ENCODE results near the gene ALDH4A1.

The ALDH4A1 gene

DNA sequence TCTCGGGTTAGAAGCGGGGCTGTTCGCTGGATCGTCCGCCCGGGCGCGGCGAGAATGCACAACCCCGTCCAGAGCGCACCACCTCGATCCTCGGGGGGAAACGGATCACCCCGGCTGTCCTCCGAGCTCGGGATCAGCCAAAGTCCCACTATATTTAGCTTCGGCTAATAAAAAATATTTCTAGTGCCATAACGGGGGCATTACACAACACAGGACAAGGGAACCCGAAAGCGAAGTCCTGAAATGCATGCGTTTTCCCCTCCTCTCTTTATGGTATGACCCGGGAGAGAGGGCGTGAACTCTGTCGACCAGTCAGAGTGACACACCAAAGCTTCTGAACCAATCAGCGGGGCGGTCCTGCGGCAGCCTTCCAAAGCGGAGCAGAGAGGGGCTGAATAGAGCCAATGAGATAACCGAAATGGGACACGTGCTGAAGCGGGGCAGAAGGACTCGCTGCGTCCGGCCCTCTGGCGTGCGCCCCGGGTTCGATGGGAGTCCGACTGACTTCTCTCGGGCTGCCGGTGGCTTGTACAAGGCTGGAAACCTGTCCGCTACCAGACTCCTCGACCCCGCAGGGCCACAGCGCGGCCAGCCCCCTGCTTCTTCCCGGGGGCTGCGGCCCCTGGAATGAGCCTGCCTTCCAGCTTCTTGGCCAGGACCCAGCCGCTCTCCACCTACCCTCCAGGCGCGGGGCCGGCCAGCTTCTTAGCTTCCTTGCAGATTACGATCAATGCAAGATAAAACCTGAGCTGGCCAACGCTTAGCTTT, at the start of gene ALDH4A1:
TSS of gene ALDH4A1 (minus strand) at position 33 of the 768 bp plus-strand sequence. CDS start at position 1, 32 bp downstream.
- Mint-ChIP-seq H3K9me3 (no peaks in the 10 kb centered on the region), H3K4me1 (peaks cover 39% of the 10 kb centered on the region), H3K27ac (peak within 1 kb of the TSS; percentile 99), H3K36me3 (no peaks in the 10 kb centered on the region), H3K27me3 (no peaks in the 10 kb centered on the region), H3K4me3 (peak within 1 kb of the TSS; percentile 89)

- peak overlapping the region; percentile 80 for H3K4me3 Mint-ChIP-seq
- H3K36me3 Mint-ChIP-seq = no peaks in the 10 kb centered on the region
- H3K9me3 Mint-ChIP-seq = no peaks in the 10 kb centered on the region
- no peaks in the 10 kb centered on the region for H3K27me3 Mint-ChIP-seq
- H3K4me1 Mint-ChIP-seq = peaks cover 83% of the 10 kb centered on the region
- peak overlapping the region; percentile 94 for H3K27ac Mint-ChIP-seq
Measured at GRCh38 chr1:18951818-18952391, 49.5 kb upstream of the ALDH4A1 start.

- peak overlapping the region; percentile 80 for H3K4me3 Mint-ChIP-seq
- no peaks in the 10 kb centered on the region for H3K36me3 Mint-ChIP-seq
- peak overlapping the region; percentile 94 for H3K27ac Mint-ChIP-seq
- peaks cover 88% of the 10 kb centered on the region for H3K4me1 Mint-ChIP-seq
- H3K9me3 Mint-ChIP-seq = no peaks in the 10 kb centered on the region
- no peaks in the 10 kb centered on the region for H3K27me3 Mint-ChIP-seq
Measured at GRCh38 chr1:18951416-18951815, 49.1 kb upstream of the ALDH4A1 start.

GRCh38 chr1:18950401-18951026, 48.2 kb upstream of the ALDH4A1 start:
- Mint-ChIP-seq H3K27ac (peak overlapping the region; percentile 94), H3K4me3 (peak overlapping the region; percentile 80), H3K36me3 (no peaks in the 10 kb centered on the region), H3K9me3 (no peaks in the 10 kb centered on the region), H3K27me3 (no peaks in the 10 kb centered on the region), H3K4me1 (peaks cover 94% of the 10 kb centered on the region)

GRCh38 chr1:18949686-18950400, 47.5 kb upstream of the ALDH4A1 start:
- peaks cover 97% of the 10 kb centered on the region for H3K4me1 Mint-ChIP-seq
- peak overlapping the region; percentile 94 for H3K27ac Mint-ChIP-seq
- no peaks in the 10 kb centered on the region for H3K27me3 Mint-ChIP-seq
- no peaks in the 10 kb centered on the region for H3K9me3 Mint-ChIP-seq
- H3K36me3 Mint-ChIP-seq = no peaks in the 10 kb centered on the region
- H3K4me3 Mint-ChIP-seq = peak overlapping the region; percentile 80

DNA sequence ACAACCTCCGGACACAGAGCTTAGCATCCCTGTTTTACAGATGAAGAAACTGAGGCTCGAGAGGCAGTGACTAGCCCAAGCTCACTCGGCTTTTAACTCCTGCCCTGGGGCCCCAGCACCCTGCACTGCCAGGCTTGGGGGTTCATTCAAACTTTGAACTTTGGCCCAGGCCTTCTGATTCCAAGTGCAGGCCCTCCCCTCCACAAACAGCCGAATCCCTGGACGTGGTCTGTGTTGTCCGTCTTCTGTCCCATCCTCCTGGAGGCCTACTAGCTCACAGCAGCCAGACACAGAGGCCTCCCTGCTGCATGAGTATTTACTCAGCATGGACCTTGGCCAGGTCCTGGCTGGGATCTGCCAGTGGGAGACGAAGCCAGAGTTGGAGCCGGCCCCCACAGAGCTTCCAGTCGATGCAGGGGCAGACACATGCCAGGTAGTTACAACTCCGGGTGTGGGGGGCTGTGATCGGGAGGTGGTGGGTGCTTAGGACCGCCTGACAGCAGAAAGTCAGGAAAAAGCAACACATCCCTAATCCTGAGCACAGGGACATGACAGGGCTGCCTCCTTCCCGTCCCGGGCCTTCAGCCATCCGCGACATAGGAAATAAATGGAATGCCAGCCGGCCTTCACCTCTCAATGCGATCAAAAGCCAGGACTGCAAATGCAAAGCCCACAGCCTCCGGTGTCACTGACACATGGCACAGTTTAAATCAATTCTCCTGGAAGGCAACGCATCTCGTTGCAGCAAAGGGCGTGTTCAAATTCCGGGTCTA, 46.7 kb upstream of the ALDH4A1 start:
- no peaks in the 10 kb centered on the region for H3K27me3 Mint-ChIP-seq
- no peaks in the 10 kb centered on the region for H3K36me3 Mint-ChIP-seq
- peak overlapping the region; percentile 91 for H3K27ac Mint-ChIP-seq
- no peaks in the 10 kb centered on the region for H3K9me3 Mint-ChIP-seq
- H3K4me3 Mint-ChIP-seq = peak overlapping the region; percentile 80
- H3K4me1 Mint-ChIP-seq = peaks cover 96% of the 10 kb centered on the region

- Mint-ChIP-seq H3K4me3 (peak overlapping the region; percentile 80), H3K36me3 (no peaks in the 10 kb centered on the region), H3K27ac (peak overlapping the region; percentile 87), H3K9me3 (no peaks in the 10 kb centered on the region), H3K27me3 (no peaks in the 10 kb centered on the region), H3K4me1 (peaks cover 96% of the 10 kb centered on the region)
Measured at GRCh38 chr1:18948048-18948912, 45.9 kb upstream of the ALDH4A1 start.

DNA sequence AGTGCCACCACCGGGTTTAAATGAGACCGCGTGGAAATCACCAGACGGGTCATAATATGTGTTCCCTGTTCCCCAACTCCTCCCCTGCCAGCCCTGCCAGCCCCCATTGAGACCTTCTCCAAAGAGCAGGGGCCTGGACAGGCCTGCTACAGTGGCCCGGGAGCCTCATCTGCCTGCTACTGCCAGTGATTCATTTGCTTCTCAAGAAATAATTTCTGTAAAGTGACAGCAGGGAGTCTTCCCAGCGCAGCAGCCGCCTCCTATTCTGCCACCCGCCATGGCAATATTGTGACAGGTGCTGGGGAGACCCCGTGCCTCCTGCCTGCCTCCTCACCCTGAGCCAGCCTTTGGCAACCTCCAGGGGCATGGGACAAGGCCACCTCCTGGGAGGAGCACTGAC, 45.2 kb upstream of the ALDH4A1 start:
- Mint-ChIP-seq H3K4me1 (peaks cover 89% of the 10 kb centered on the region), H3K9me3 (no peaks in the 10 kb centered on the region), H3K4me3 (peak overlapping the region; percentile 80), H3K27me3 (no peaks in the 10 kb centered on the region), H3K27ac (peak overlapping the region; percentile 87), H3K36me3 (no peaks in the 10 kb centered on the region)

DNA sequence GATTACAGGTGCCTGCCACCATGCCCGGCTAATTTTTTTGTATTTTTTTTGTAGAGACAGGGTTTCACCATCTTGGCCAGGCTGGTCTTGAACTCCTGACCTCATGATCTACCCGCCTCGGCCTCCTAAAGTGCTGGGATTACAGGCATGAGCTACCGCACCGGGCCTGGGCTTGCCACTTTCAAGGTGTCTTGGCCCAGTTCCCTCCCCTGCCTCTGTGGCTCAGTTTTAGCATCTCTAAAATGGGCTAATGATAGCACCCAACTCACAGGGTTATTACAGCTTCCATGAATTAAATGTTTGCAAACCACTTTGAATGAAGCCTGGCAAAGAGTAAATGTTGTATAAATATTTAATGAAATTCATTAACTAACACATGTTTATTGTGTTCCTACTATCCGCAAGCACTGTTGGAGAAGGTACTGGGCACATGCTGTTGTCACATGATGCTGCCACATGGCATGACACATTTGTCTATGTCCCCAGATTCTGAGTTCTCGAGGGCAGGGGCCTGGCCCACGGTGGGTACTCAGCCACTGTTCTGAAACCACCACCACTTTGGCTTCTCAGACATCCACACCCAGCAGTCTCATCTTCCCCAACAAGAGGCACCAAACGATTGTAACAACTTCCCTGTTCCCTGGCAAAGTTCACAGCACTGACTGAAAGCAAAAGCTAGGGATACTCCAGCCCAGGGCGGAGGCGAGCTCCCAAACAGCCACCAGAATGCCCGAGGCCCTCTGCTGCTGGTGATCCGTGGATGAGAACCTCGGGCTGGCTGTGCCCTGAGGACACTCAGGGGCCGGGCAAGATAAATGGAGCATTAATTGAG, 44.4 kb upstream of the ALDH4A1 start:
- Mint-ChIP-seq H3K9me3 (no peaks in the 10 kb centered on the region), H3K4me1 (peaks cover 89% of the 10 kb centered on the region), H3K27ac (peak overlapping the region; percentile 43), H3K27me3 (no peaks in the 10 kb centered on the region), H3K4me3 (peak overlapping the region; percentile 54), H3K36me3 (no peaks in the 10 kb centered on the region)

DNA sequence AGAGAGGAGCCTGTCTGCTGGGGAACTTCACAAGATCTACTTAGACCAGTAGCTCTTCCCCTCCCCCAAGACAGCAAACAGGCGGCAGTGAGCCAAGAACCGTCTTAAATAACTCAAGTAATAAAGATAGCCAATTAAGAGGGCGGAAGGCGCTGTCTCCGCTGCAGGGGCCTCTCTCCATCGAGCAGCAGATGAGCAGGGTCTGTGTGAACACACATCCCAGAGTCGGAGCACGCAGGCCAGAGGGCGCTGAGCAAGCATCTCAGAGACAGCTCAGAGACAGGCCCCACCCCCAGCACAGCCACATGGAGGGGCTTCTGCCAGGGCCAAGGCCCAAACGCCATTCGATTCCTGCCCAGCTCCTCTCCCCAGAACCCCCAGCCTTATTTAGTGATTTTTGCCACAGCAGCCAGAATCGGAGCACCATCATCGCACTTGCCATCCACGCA, 43.1 kb upstream of the ALDH4A1 start:
- Mint-ChIP-seq H3K4me3 (peak overlapping the region; percentile 55), H3K27ac (peak overlapping the region; percentile 68), H3K9me3 (no peaks in the 10 kb centered on the region), H3K36me3 (no peaks in the 10 kb centered on the region), H3K4me1 (peaks cover 89% of the 10 kb centered on the region), H3K27me3 (no peaks in the 10 kb centered on the region)

- Mint-ChIP-seq H3K9me3 (no peaks in the 10 kb centered on the region), H3K36me3 (no peaks in the 10 kb centered on the region), H3K27me3 (no peaks in the 10 kb centered on the region), H3K4me3 (peak overlapping the region; percentile 55), H3K27ac (peak overlapping the region; percentile 71), H3K4me1 (peaks cover 89% of the 10 kb centered on the region)
Measured at GRCh38 chr1:18944810-18945209, 42.5 kb upstream of the ALDH4A1 start.

- Mint-ChIP-seq H3K27me3 (no peaks in the 10 kb centered on the region), H3K4me3 (no peak overlapping the region), H3K9me3 (no peaks in the 10 kb centered on the region), H3K36me3 (no peaks in the 10 kb centered on the region), H3K4me1 (peaks cover 89% of the 10 kb centered on the region), H3K27ac (no peak overlapping the region)
Measured at GRCh38 chr1:18943914-18944572, 41.7 kb upstream of the ALDH4A1 start.

DNA sequence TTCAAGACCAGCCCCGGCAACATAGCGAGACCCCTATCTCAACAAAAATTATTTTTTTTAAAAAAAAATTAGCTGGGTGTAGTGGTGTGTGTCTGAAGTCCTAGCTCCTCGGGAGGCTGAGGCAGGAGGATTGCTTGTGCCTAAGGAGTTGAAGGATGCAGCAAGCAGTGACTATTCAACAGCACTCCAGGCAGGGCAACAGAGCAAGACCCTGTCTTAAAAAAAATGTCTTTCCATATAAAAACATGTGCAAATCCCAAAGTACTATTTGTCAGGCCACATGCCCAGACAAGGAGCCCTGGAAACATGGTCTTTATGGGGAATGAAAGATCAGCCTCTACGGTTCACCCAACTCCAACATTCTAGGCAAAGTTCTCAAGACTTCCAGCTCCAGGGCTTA, 40.8 kb upstream of the ALDH4A1 start:
- Mint-ChIP-seq H3K4me1 (peaks cover 83% of the 10 kb centered on the region), H3K27me3 (no peaks in the 10 kb centered on the region), H3K9me3 (no peaks in the 10 kb centered on the region), H3K36me3 (no peaks in the 10 kb centered on the region), H3K4me3 (no peak overlapping the region), H3K27ac (no peak overlapping the region)

Measured in activated naive CD4-positive, alpha-beta T cell treated with anti-CD3 and anti-CD28 coated beads, Interleukin-2, amount 50 U/mL, for 24 hours (primary cell).